Heart left ventricle (tissue), 13 donors: ENCODE measurements around the gene PIP5K1C.

Source experiments
- POLR2A ChIP-seq, 2 donors: fragments of 450-650 bp; IDR thresholded peaks; one replicate each; pipeline ENCODE4 v1.6.1; 2017; ENCODE audit warnings: antibody characterized with exemption in 2 of 2, mild to moderate bottlenecking in 2 of 2, moderate library complexity in 2 of 2
- TF ChIP-seq, protein P1 (sequence below), 12 donors: fragments of 200-600 bp; sonication (generic) in 4 of 12; IDR thresholded peaks; one replicate each; pipeline versions ENCODE4 v1.5.0 to v1.8.0; 2018 to 2022; ENCODE audit warnings: antibody characterized with exemption in 12 of 12, mild to moderate bottlenecking in 5 of 12
- donor health status: ischemic (EF 13 %, LVEDD 7.1; RV severe dilation, severe dysfunction).
- donor health status: DM: no; HTN: yes; CAD: no.
- donor health status: DM: no; HTN: no; CAD: no.
- donor health status: ischemic (EF 25% LVEDD 6.9; RV normal size, moderate dysfunction).
- donor health status: ischemic (EF 25% LVEDD 5.7; RV mildly dilated, moderate dysfunction).
- donor health status: ischemic (EF 35%, LVEDD 5.7; RV mildly dilated, moderate dysfunction).
- donor health status: nonischemic (EF 11% LVEDD 7.7; RV severe dilation, severe dysfunction).
- donor health status: DM: yes; HTN: yes; CAD: no.
- donor health status: PGD.
- donor health status: ischemic (EF 29% LVEDD 5.4; RV normal size, mild dysfunction).
- donor health status: nonischemic (EF 23%, LVEDD 6.1; RV moderate dilation, normal function).

DNA sequence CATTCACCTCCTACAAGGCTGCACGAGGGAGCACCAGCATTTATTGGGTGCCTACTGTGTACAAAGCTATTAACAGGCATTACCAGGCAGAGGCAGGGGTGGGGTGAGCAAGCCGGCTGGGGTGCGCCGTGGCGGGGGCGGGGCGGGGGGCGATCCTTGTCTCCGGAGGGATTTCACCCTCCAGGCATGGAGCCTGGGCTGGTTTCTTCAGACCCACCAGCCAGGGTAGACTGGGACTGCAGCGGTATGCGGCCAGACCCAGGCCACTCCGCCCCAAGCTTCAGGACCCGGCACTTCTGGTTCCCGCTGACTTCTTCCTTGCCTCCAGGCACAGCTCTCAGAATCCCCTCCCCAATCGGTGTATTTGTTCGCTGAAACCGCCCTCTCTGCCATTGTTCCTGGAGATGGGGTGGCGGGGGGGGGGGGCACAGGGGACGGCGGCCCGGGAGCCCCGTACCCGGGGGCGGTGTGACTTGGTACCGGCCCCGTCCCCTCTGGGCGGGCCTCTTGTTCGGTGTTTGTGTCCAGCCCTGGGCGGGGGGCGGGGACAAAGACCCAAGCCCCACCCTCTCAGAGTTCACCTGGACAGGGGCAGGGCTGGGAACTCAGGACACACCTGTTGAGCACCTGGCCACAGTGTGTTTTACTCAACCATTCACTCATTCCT, 22.3 kb upstream of the PIP5K1C start:
- TF ChIP-seq, protein P1, sequence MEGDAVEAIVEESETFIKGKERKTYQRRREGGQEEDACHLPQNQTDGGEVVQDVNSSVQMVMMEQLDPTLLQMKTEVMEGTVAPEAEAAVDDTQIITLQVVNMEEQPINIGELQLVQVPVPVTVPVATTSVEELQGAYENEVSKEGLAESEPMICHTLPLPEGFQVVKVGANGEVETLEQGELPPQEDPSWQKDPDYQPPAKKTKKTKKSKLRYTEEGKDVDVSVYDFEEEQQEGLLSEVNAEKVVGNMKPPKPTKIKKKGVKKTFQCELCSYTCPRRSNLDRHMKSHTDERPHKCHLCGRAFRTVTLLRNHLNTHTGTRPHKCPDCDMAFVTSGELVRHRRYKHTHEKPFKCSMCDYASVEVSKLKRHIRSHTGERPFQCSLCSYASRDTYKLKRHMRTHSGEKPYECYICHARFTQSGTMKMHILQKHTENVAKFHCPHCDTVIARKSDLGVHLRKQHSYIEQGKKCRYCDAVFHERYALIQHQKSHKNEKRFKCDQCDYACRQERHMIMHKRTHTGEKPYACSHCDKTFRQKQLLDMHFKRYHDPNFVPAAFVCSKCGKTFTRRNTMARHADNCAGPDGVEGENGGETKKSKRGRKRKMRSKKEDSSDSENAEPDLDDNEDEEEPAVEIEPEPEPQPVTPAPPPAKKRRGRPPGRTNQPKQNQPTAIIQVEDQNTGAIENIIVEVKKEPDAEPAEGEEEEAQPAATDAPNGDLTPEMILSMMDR (IDR thresholded peaks at IDR 0.05) = no peak
- TF ChIP-seq POLR2A (IDR thresholded peaks at IDR 0.05) = no peak
